ENCODE results near the gene MSANTD1. TPM values are rescaled to one million over a fixed set of nuclear protein-coding genes. Genes with fewer than 3 reads are reported as not detected.

The MSANTD1 gene
- total and polyA plus RNA-seq, 3 donors from 2014 or later = 3.6 to 10.3 (median 10.1) TPM

DNA sequence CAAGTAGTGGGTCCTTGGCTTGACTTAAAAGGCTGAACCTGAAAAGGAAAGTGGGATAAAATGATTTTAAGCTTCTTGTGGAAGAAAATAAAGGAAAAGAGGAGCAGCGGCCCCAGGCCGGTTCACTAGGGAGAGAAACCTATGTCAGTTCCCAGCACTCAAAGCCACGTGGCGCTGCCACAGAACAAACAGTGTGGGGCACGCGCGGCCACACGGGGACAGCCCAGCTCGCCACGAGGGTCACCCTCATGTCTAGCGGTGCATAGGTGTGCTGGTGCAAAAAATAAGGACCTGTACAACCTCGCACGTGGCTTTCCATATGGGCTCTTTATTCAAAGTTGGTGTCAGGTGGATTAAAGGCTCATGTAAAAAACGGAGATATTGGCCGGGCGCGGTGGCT is 17.1 kb downstream of the MSANTD1 start:
- TF ChIP-seq, protein P1, sequence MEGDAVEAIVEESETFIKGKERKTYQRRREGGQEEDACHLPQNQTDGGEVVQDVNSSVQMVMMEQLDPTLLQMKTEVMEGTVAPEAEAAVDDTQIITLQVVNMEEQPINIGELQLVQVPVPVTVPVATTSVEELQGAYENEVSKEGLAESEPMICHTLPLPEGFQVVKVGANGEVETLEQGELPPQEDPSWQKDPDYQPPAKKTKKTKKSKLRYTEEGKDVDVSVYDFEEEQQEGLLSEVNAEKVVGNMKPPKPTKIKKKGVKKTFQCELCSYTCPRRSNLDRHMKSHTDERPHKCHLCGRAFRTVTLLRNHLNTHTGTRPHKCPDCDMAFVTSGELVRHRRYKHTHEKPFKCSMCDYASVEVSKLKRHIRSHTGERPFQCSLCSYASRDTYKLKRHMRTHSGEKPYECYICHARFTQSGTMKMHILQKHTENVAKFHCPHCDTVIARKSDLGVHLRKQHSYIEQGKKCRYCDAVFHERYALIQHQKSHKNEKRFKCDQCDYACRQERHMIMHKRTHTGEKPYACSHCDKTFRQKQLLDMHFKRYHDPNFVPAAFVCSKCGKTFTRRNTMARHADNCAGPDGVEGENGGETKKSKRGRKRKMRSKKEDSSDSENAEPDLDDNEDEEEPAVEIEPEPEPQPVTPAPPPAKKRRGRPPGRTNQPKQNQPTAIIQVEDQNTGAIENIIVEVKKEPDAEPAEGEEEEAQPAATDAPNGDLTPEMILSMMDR (IDR thresholded peaks at IDR 0.05) = no peak
- TF ChIP-seq POLR2A (IDR thresholded peaks at IDR 0.05) = no peak
- H3K36me3 ChIP-seq (ENCODE audit: low read depth, missing control alignments) = no peaks in the 10 kb centered on the region
- H3K27ac ChIP-seq = no peak overlapping the region
- no peaks in the 10 kb centered on the region for H3K9me3 ChIP-seq
- DNase-seq = no peak
- intact Hi-C loops (cut with DNase I; ENCODE audit: low total_unique reads) = no loop called here
- no peaks in the 10 kb centered on the region for H3K27me3 ChIP-seq
- H3K4me3 ChIP-seq = no peak overlapping the region
- no peaks in the 10 kb centered on the region for H3K4me1 ChIP-seq
- 94 to 97% methylated on average over 17 of the region's 17 CpGs for WGBS, 2 donors

- no peak overlapping the region for H3K27ac ChIP-seq
- no peaks in the 10 kb centered on the region for H3K36me3 ChIP-seq (ENCODE audit: low read depth, missing control alignments)
- no peaks in the 10 kb centered on the region for H3K4me1 ChIP-seq
- H3K4me3 ChIP-seq = no peak overlapping the region
- intact Hi-C loops (cut with DNase I; ENCODE audit: low total_unique reads) = no loop called here
- no peak for TF ChIP-seq POLR2A (IDR thresholded peaks at IDR 0.05)
- TF ChIP-seq, protein P1 (IDR thresholded peaks at IDR 0.05) = no peak
- no peaks in the 10 kb centered on the region for H3K27me3 ChIP-seq
- H3K9me3 ChIP-seq = no peaks in the 10 kb centered on the region
- no peak for DNase-seq
- 81 to 93% methylated on average over 8 to 18 of the region's 18 CpGs for WGBS, 2 donors
Measured at GRCh38 chr4:3267576-3268394, 18.8 kb downstream of the MSANTD1 start.

DNA sequence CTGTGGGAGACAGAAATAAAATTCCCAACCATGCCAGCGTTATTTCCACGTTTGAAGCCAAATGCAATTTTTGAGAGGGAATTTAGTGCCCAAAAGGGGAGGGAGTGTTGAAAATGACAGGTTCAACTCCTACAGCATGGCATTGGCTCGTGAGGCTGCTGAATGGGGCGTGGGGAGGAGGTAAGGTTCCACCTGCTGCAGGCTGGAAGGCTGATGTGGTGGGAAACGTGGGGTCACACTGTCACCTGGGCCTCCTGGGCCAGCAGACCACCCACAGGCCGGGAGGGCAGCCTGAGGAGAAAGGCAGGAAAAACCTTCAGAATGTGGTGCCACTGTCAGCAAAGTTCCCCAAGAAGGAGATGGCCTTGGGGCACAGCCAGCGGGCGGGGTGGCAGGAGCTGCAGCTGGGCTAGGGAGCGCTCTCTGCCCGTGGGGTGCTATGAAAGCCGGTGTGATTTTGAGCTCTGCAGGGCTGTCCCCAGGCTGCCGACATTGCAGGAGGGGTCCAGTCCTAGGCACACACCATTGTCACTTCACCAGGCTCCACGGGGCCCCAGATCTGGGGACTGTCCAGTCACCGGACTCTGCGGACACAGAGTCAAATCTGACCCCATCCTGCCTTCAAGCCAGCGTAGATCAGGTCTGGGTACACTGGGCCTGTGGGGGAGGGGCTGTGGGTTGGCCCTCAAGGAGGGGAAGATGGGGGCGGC is 19.6 kb downstream of the MSANTD1 start:
- Histone ChIP-seq H3K27ac (no peak overlapping the region), H3K4me1 (no peaks in the 10 kb centered on the region), H3K27me3 (no peaks in the 10 kb centered on the region), H3K4me3 (no peak overlapping the region), H3K36me3 (ENCODE audit: low read depth, missing control alignments) (no peaks in the 10 kb centered on the region), H3K9me3 (no peaks in the 10 kb centered on the region)
- 90 to 94% methylated on average over 13 to 17 of the region's 17 CpGs for WGBS, 2 donors
- DNase-seq = no peak
- TF ChIP-seq POLR2A (IDR thresholded peaks at IDR 0.05) = no peak
- TF ChIP-seq, protein P1 (IDR thresholded peaks at IDR 0.05) = no peak
- intact Hi-C loops (cut with DNase I; ENCODE audit: low total_unique reads) = no loop called here

GRCh38 chr4:3269105-3269927 is 20.4 kb downstream of the MSANTD1 start:
- H3K27me3 ChIP-seq = no peaks in the 10 kb centered on the region
- DNase-seq = no peak
- TF ChIP-seq, protein P1 (IDR thresholded peaks at IDR 0.05) = no peak
- TF ChIP-seq POLR2A (IDR thresholded peaks at IDR 0.05) = no peak
- H3K36me3 ChIP-seq (ENCODE audit: low read depth, missing control alignments) = no peaks in the 10 kb centered on the region
- no peak overlapping the region for H3K27ac ChIP-seq
- H3K9me3 ChIP-seq = no peaks in the 10 kb centered on the region
- H3K4me3 ChIP-seq = no peak overlapping the region
- 79 to 86% methylated on average over 22 to 24 of the region's 25 CpGs for WGBS, 2 donors
- H3K4me1 ChIP-seq = no peaks in the 10 kb centered on the region
- intact Hi-C loops (cut with DNase I; ENCODE audit: low total_unique reads) = no loop called here
